Measurements from ENCODE around the gene SUSD2.

DNA sequence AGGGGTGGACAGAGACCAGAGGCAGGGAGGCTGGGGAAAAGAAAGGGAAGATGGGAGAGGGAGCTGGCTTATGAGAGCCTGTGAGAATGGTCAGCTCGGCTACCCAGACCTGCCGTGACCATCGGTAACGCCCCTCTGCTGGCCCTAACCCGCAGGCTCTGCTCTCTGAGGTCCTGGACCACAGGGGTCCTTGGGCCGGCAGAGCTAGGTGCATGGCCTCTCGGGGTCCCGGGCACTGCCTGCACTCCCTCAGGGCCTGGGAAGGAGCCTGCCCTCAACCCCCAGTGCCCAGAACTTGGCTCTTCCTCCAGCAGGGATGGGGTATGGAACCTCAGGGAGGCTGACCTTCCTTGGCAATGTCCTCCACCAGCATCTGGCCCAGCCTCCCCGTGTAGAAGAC lies 50.4 kb downstream of the SUSD2 start:
- TF ChIP-seq, protein P1, sequence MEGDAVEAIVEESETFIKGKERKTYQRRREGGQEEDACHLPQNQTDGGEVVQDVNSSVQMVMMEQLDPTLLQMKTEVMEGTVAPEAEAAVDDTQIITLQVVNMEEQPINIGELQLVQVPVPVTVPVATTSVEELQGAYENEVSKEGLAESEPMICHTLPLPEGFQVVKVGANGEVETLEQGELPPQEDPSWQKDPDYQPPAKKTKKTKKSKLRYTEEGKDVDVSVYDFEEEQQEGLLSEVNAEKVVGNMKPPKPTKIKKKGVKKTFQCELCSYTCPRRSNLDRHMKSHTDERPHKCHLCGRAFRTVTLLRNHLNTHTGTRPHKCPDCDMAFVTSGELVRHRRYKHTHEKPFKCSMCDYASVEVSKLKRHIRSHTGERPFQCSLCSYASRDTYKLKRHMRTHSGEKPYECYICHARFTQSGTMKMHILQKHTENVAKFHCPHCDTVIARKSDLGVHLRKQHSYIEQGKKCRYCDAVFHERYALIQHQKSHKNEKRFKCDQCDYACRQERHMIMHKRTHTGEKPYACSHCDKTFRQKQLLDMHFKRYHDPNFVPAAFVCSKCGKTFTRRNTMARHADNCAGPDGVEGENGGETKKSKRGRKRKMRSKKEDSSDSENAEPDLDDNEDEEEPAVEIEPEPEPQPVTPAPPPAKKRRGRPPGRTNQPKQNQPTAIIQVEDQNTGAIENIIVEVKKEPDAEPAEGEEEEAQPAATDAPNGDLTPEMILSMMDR (IDR thresholded peaks at IDR 0.05) = no peak
- TF ChIP-seq ZFX (IDR thresholded peaks at IDR 0.05; ENCODE audit: borderline replicate concordance) = no peak
